HG03520 (cell line): ENCODE data around the gene MPPED1.

ENCODE experiments used
- ATAC-seq: cut with Tn5 transposase; IDR thresholded peaks from one replicate; pipeline ENCODE4 v1.9.1; 2021; ENCODE audit warnings: mild to moderate bottlenecking, moderate library complexity; ENCODE audit not compliant: unreplicated experiment

MPPED1 gene, protein sequence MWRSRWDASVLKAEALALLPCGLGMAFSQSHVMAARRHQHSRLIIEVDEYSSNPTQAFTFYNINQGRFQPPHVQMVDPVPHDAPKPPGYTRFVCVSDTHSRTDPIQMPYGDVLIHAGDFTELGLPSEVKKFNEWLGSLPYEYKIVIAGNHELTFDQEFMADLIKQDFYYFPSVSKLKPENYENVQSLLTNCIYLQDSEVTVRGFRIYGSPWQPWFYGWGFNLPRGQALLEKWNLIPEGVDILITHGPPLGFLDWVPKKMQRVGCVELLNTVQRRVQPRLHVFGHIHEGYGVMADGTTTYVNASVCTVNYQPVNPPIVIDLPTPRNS

DNA sequence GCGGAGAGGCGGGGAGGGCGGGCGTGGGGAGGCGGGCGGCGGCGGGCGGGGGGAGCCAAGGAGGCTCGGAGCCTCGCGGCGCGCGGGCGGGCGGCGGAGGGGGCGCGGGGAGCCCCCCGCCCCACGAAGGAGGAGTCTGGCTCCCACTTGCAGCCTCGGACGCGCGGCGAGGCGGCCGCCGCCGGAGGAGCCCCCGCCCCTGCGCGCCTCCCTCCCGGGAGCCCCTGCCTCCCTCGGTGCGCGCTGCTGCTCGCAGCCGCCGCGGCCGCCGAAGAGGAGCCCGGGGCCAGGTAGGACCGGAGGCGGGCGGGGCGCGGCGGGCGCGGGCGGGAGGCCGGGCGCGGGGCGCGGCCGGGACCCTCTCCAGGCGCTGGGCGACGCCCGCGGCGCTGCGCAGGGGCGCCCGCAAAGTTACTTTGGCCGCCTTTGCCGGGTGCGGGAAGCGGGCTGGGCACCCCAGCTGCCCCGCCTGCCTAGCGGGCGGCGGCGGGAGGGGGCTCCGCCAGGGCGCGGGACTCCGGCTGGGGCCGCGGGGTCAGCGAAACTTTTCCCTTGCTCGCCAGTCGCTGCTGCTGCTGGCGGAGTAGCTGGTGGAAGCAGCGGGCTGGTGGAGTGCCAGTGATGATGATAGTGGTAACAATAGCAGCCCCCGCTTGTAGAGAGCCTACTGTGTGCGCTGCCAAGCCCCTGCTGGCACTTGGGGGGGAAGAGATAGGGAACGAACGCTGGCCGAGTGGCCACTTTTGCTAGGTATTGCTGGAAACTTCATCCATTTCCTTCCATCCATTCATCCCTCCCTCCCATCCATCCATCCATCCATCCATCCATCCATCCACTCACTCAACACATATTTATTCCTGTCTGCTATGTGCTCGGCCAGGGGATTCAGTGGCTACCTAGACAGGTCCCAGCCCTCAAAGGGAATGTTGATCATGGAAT is at the start of gene MPPED1:
Gene MPPED1 (plus strand): TSS at position 146 of the 939 bp plus-strand sequence. CDS start 12,972 bp downstream, outside the sequence.
- ATAC-seq = no peak

- ATAC-seq = no peak
Observed at GRCh38 chr22:43363315-43364168, 48.3 kb upstream of the MPPED1 start.

- no peak for ATAC-seq
Observed at GRCh38 chr22:43364169-43364435, 47.7 kb upstream of the MPPED1 start.

- ATAC-seq = no peak
Observed at GRCh38 chr22:43365715-43366440, 45.9 kb upstream of the MPPED1 start.

DNA sequence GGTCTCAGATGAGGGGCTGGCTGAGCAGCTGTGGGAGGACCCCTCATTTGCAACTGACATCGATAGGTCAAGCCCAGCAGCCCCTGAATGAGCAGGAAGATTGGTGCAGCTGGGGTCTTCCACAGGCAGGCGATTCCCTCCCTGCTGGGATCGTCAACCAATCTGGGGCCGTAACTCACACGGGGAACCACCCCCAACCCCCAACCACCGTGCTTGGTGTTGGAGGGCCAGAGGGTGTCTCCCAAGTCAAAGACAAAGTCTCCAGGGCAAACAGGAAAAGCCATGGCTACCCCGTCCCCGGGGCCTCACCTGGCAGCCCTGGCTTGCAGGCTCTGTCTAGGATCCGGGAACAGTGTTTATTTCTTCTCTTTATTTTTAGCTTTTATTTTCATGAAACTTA is 41.8 kb upstream of the MPPED1 start:
- ATAC-seq = no peak

- no peak for ATAC-seq
Observed at GRCh38 chr22:43375951-43376455, 35.8 kb upstream of the MPPED1 start.

DNA sequence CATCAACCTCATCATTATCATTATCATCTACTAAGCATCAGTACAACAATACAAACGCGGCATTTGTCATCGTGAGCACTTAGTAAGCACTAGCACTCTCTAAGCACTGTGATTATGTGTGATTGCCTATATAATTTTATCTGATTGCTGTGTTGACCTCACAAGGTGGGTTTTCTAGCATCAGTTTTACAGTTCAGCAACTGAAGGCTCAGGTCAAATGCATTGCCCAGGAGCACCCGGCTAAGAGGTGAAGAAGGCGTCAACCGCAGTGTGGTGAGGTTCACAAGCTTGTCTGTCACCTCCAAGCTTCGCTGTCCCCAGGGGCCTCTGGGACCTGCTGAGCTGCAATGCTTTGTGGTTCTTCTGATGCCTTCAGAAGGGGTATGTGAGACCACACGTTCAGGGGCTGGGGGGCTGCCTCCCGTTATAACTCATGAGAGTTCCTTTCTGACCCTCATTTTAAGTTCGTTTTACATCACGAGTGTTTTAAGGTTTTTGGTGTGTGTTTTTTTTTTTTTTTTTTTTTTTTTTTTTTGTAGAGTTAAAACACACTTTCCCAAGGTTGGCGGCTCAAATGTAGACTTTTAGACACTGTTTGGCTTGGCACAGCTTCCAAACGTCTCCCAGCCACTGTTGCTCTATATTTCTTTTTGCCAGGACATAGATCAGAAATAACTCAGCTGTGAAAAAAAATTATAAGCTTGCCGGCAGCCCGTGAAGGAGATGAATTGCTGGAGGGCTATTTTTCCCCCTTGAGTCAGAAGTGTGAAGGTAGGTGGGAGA is 34.9 kb upstream of the MPPED1 start:
- ATAC-seq = no peak

DNA sequence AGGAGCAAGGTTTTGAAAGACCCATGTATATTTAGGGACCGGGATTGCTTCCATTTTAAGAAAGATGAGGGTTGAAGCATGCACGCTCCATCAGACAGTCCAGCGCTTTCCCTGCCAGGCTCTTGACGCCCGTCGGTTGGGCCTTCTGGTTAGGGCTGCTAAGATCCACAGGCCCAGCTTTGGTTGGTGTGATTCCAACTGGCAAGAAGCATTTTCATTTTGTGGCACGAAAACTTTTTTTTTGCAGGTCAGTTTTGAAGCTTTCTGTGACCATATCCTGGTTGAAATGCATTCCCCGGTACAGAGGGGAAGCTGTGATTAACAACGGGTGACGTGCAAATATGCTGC is 34.3 kb upstream of the MPPED1 start:
- ATAC-seq = no peak

GRCh38 chr22:43377896-43378704 is 33.7 kb upstream of the MPPED1 start:
- ATAC-seq = peak; percentile 64

DNA sequence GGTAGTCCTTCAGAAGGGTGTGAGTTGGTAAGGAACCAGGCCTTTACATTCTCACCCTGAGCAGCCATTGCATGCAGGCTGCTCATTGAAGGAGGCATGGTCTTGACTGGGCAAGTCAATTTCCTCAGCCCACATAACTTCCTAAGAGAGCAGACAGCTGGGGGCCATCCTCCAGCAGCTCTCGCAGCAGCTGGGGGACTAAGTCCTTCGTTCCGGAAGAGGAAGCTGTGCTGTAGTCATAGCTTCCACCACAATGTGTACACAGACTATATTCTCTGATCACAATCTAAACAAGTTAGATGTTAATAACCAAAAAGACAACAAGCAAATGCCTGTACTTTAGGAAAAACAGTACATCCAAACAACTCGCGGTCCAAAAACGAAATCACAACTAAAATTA is 30.1 kb upstream of the MPPED1 start:
- ATAC-seq = no peak

DNA sequence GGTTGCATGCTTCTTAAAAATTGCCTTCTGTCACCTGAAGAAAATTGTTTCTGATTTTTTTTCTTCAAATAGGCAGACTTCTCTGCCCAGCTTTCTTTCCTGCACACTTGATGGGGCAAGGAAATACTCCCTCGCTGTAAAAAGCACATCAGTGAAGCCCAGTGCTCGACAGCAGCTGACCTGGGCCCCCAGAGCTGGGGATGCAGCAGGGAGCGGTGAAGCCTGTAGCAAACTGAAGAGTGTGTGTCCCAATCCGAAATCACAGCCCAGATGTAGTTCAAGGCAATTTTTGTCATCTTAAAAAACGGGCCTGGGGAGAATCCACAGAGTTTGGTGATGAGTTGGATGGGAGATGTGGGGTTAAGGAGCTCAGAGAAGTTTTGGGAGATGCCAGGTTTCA is 27.0 kb upstream of the MPPED1 start:
- ATAC-seq = no peak

- no peak for ATAC-seq
Observed at GRCh38 chr22:43385770-43386641, 25.8 kb upstream of the MPPED1 start.

GRCh38 chr22:43387815-43388214 is 24.0 kb upstream of the MPPED1 start:
- no peak for ATAC-seq

DNA sequence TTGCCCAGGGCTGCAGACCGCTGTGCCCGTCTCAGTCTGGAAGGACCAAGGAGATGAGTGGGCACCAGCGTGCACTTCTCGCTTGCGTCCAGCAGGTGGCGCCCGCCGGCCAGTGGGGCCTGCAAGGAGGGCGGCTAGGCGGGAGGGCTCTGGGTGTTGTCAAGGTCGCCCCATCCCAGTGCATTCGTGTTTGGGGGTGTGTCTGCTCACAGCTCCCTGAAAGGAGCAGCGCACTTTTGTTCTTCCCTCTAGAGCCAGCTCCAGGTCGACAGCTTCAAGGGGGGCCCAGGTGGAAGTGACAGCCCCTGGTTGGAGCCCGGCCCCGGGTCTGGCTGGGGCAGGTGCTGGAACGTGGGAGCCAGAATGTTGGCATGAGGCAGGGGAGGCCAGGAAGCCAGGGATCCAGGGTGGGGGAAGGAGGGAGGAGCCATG is 23.4 kb upstream of the MPPED1 start:
- ATAC-seq = no peak

GRCh38 chr22:43389227-43389836 is 22.5 kb upstream of the MPPED1 start:
- no peak for ATAC-seq

GRCh38 chr22:43390166-43390565 is 21.6 kb upstream of the MPPED1 start:
- no peak for ATAC-seq

- ATAC-seq = no peak
Observed at GRCh38 chr22:43390872-43391271, 20.9 kb upstream of the MPPED1 start.
